NCI-H345 treated with DMSO at 0.1 percent for 48 hours (cell line): ENCODE data around the gene ANGPTL2.

ENCODE experiments used
- DNase-seq: peaks from one replicate; lab custom pipeline; 2025; ENCODE audit not compliant: unreplicated experiment; lab: John Stamatoyannopoulos, UW

Gene ANGPTL2

GRCh38 chr9:127118597-127119319 is 3.7 kb downstream of the ANGPTL2 start:
- DNase-seq, result no peak

DNA sequence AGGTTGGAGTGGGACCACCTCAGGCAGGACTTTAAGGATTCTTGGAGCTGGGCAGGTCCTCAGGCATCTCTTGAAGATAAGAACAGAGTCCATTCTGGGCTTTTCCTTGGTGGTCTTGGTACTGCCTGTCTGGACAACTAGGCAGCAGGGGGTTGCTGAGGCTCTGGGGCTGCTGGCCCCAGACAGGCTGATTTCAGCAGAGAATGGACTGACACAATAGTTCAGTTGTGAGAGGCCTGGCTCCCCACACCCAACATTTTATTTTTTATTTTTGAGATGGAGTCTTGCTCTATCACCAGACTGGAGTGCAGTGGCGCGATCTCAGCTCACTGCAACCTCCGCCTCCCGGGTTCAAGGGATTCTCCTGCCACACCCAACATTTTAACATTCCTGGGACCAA is 4.6 kb downstream of the ANGPTL2 start:
- no peak for DNase-seq

DNA sequence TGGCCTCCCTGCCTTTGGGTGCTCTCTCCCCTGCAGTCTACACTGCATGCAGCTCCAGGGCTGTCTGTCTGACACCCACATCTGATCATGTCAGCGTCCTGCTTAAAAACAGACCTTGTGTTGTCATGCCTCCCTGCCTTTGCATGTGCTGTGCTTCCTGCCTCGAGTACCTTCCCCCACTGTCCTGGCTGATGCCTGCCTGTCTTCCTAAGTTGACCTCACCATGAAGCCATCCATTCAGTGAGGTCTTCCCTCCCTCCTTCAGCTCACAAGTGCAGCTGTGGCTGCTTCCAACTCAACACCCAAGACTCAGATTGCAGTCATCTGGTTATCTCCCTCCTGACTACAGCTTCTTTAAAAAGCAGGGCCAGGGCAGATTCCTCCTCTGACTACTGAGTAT is 5.5 kb downstream of the ANGPTL2 start:
- DNase-seq, result no peak

DNA sequence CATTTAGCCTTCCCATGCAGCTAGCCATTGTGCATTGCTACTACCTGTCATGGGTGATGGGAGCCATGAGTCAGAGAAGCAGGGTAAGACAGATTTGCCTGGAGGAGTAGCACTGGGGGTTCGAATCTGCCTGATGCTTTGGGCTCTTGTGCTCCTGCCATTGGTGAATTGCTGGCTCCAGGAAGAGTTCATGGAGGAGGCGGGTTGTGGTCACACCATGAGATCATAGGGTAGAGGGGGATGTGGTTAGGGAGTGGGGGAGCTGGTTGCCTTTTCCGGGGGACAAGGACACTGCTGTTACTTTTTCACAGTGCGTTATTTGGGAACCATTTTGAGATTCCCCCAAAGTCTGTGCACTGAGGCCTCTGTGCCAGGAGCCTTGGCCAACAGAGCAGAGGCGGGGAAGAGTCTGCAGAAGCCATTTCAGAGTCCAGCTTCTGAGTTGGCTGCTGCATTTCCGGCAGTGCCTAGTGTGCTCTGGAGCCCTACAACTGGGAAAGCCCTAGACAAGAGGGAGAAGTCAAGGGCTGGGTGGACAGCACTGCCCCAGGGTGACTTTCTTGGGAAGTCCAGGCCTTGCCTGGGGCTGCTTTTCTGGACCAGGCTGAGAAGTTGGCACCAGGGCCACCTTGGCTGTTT is 6.2 kb downstream of the ANGPTL2 start:
- DNase-seq, result no peak

GRCh38 chr9:127114606-127115005 is 7.8 kb downstream of the ANGPTL2 start:
- no peak for DNase-seq

GRCh38 chr9:127113191-127113972 is 9.1 kb downstream of the ANGPTL2 start:
- no peak for DNase-seq

DNA sequence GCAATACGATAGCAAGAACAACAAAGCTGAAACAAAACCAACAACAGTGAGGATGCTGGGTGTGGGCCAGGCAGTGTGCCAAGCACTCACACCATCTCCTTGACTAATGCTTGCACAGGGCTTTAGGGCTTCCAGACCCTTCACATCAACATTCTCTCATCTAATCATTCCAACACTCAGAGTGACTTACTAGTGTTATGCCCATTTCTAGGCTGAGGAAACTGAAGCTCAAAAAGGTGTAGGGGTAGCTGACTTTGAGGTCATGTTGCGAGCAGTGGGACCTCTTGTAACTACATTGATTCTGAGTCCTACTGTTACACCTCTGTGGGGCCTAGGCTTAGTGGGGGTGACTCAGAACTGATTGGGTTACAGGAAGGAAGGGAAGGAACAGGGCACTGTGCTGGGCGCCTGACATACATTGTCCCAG is 9.7 kb downstream of the ANGPTL2 start:
- DNase-seq, result no peak

GRCh38 chr9:127112056-127112455 is 10.4 kb downstream of the ANGPTL2 start:
- DNase-seq, result peak; percentile 20

GRCh38 chr9:127109212-127109711 is 13.2 kb downstream of the ANGPTL2 start:
- no peak for DNase-seq

DNA sequence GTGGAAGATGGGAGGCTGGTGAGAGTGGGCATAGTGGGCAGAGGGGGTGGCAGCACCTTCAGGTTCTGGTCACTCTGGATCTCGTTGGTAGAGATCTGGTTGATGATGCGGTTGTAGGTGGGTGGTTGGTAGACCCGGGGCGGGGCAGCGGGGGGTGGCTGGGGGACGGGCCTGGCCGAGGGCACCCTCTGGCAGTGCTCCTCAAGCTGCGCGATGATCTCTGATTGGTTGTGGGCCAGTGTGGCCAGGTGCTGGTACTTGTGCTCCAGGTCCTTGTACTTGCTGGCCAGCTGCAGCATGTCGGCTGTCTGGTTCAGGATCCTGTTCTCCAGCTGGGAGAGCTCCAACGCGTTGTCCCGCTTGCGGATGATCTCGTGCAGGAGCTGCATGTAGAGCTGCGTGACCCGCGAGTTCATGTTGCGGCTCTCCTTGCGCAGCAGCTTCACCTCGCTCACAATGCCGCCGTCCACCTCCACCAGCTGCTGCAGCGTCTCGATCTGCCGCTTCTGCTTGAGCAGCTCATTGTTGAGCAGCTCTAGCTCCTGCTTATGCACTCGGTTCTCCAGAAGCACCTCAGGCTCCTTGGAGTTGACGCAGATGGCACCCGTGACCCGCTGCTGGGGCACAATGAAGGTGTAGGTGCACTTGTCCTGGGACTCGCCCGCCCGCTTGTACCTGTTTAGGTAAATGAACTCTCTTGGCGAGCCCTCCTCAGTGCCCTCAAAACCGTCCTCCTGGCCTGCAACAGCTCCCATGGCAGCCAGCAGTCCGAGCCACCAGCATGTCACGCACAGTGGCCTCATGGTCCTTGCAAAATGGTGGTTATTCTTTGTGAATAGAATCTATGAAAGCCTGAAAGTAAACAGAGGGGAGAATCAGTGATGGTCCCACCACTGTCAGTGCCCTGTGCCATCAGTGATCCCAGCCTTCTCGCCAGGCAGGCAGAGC is 14.2 kb downstream of the ANGPTL2 start:
- no peak for DNase-seq

GRCh38 chr9:127107171-127107928 is 15.1 kb downstream of the ANGPTL2 start:
- no peak for DNase-seq

- DNase-seq, result no peak
These were observed 16.0 kb downstream of the ANGPTL2 start for GRCh38 chr9:127106466-127106855.

GRCh38 chr9:127105805-127106465 is 16.5 kb downstream of the ANGPTL2 start:
- no peak for DNase-seq

- DNase-seq, result no peak
These were observed 17.7 kb downstream of the ANGPTL2 start for GRCh38 chr9:127104581-127105311.

DNA sequence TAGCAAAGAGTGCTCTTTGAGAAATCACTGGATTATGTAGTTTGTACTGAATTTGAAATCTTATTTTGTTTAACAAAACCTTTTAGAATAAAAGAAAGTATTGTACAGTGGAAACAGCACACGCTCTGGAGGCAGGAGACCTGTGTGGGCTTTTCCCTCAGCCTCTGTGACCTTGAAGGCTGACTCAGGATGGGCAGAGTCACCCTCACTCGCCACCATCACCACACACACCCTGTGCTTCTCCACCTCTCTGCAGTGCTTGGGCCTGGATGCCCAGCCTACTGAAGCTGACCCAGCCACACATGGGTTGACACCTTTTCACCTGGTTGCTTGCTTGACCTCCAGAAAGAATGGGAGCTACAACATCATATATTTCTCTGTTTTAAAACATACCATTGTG is 19.6 kb downstream of the ANGPTL2 start:
- no peak for DNase-seq

DNA sequence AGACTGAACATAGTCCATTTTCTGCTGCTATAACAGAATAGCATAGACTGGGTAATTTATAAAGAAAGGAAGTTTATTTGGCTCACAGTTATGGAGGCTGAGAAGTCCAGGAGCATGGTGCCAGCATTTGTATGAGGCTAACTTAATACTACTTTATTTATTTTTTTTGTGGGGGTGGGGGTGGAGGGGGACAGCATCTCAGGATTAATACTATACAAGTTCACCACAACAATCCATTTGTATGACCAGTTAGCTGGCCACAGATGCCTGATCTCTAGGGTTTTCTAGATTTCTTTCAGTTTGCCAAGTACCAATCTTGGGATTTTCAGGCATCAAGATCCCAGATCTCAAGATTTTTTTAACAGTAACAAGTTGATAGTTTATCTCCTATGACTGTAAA is 20.3 kb downstream of the ANGPTL2 start:
- DNase-seq, result no peak

GRCh38 chr9:127099664-127100063 is 22.8 kb downstream of the ANGPTL2 start:
- no peak for DNase-seq

DNA sequence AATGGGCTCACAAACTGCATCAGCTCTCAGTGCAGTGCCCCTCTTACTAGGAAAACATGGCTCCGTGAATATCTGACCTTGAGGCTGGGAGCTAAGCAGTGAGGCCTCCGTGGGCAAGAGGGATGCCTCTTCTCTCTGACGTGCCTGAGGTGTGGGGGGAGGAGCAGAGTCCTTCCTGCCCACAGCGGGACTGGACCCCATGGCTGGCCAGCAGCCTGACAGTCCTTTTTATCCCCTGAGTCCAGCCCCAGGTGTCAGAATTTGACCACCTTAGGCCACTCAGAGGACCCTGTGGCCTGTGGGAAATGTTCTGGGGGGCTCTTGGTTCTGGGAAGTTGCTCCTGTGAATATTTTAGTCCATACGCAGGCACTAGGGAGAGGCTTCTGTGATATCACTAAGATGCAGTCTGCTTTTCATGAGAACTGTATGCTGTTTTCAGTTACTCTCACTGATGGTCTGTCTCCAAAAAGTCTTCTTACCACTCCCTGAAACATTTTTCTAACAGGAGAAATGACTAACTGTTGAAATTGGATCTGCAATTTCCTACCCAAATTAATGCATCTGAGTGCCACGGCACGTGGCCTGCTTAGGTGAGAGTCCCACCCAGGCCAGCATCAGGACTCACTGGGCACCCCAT is 23.4 kb downstream of the ANGPTL2 start:
- no peak for DNase-seq
